Measurements from ENCODE around the gene SLC16A10.

Gene SLC16A10

GRCh38 chr6:111265842-111266241, 178.5 kb downstream of the SLC16A10 start:
- no peak for DNase-seq

- DNase-seq, result no peak
These were observed 179.0 kb downstream of the SLC16A10 start for GRCh38 chr6:111266276-111266675.

GRCh38 chr6:111267764-111268333, 180.5 kb downstream of the SLC16A10 start:
- no peak for DNase-seq

GRCh38 chr6:111269401-111269970, 182.2 kb downstream of the SLC16A10 start:
- no peak for DNase-seq

- no peak for DNase-seq
These were observed 182.8 kb downstream of the SLC16A10 start for GRCh38 chr6:111270121-111270520.

- DNase-seq, result no peak
These were observed 187.4 kb downstream of the SLC16A10 start for GRCh38 chr6:111274593-111275217.

GRCh38 chr6:111276335-111276734, 189.0 kb downstream of the SLC16A10 start:
- no peak for DNase-seq

GRCh38 chr6:111276736-111277135, 189.4 kb downstream of the SLC16A10 start:
- DNase-seq, result no peak

GRCh38 chr6:111277819-111278218, 190.5 kb downstream of the SLC16A10 start:
- DNase-seq, result no peak

- DNase-seq, result no peak
These were observed 191.4 kb downstream of the SLC16A10 start for GRCh38 chr6:111278731-111279130.

- DNase-seq, result no peak
These were observed 193.2 kb downstream of the SLC16A10 start for GRCh38 chr6:111280445-111280955.
